Measurements from ENCODE around the gene OSBPL1A.

OSBPL1A gene

DNA sequence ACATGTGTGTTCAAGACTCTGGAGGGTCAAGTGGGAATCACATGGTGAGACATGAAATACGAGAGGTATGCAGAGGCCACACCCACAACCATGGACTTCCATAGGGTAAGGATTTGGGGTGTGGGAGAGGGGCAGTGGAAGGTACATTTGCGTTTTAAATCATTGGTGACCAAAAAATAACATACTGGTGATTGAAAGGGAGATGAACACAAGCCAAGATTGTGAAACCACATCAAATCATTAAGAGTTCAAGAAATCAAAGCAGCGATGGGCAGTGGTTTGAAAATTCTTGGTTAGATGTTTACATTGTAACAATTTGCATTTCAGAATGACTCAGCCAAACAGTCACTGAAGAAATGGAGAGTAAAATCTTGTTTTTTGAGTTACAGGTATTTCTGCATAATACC lies 260.7 kb downstream of the OSBPL1A start:
- Histone ChIP-seq H3K9me3 (ENCODE audit: insufficient read depth, low read length) (no peaks in the 10 kb centered on the region), H2AFZ (ENCODE audit: low read depth, low read length, severe bottlenecking) (no peak overlapping the region), H3K4me3 (ENCODE audit: insufficient read depth, low read length, poor library complexity, severe bottlenecking) (no peak overlapping the region), H3K9me2 (replicated peaks; ENCODE audit: insufficient read depth, low read length) (no peaks in the 10 kb centered on the region), H4K20me1 (ENCODE audit: low read depth, low read length) (no peaks in the 10 kb centered on the region), H3K79me2 (ENCODE audit: insufficient read depth, low read length) (no peaks in the 10 kb centered on the region), H3K27ac (ENCODE audit: low read depth, low read length) (no peak overlapping the region), H3K27me3 (ENCODE audit: low read length) (no peaks in the 10 kb centered on the region), H3K9ac (ENCODE audit: low read length) (no peak overlapping the region), H3F3A (ENCODE audit: insufficient read depth) (no peaks in the 10 kb centered on the region), H3K4me2 (ENCODE audit: low read depth, low read length, poor library complexity, severe bottlenecking) (no peak overlapping the region), H3K36me3 (ENCODE audit: low read length) (no peaks in the 10 kb centered on the region)
- TF ChIP-seq EZH2phosphoT487 (conservative IDR thresholded peaks at IDR 0.05; ENCODE audit: low read length): no peak
- TF ChIP-seq, protein P1, sequence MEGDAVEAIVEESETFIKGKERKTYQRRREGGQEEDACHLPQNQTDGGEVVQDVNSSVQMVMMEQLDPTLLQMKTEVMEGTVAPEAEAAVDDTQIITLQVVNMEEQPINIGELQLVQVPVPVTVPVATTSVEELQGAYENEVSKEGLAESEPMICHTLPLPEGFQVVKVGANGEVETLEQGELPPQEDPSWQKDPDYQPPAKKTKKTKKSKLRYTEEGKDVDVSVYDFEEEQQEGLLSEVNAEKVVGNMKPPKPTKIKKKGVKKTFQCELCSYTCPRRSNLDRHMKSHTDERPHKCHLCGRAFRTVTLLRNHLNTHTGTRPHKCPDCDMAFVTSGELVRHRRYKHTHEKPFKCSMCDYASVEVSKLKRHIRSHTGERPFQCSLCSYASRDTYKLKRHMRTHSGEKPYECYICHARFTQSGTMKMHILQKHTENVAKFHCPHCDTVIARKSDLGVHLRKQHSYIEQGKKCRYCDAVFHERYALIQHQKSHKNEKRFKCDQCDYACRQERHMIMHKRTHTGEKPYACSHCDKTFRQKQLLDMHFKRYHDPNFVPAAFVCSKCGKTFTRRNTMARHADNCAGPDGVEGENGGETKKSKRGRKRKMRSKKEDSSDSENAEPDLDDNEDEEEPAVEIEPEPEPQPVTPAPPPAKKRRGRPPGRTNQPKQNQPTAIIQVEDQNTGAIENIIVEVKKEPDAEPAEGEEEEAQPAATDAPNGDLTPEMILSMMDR (IDR thresholded peaks at IDR 0.05; ENCODE audit: insufficient read depth, low read length, poor library complexity, severe bottlenecking): no peak

DNA sequence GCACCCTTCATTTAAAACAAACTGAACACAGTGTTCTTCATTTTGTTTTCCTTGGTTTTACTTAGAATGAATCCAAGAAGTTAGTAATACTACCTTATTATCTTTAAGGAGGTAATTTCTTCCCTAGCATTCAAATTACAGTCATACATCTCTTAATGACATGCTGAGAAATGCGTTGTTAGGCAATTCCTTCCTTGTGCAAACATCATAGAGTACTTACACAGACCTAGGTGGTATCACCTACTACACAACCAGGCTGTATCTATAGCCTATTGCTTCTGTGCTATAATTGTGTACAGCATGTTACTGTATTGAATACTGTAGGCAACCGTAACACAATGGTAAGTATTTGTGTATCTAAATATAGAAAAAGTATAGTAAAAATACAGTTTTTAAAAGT lies 267.1 kb downstream of the OSBPL1A start:
- Histone ChIP-seq H3F3A (ENCODE audit: insufficient read depth) (no peaks in the 10 kb centered on the region), H3K36me3 (ENCODE audit: low read length) (no peaks in the 10 kb centered on the region), H2AFZ (ENCODE audit: low read depth, low read length, severe bottlenecking) (no peak overlapping the region), H3K9me3 (ENCODE audit: insufficient read depth, low read length) (no peaks in the 10 kb centered on the region), H3K4me3 (ENCODE audit: insufficient read depth, low read length, poor library complexity, severe bottlenecking) (no peak overlapping the region), H3K27ac (ENCODE audit: low read depth, low read length) (no peak overlapping the region), H3K79me2 (ENCODE audit: insufficient read depth, low read length) (no peaks in the 10 kb centered on the region), H3K27me3 (ENCODE audit: low read length) (no peaks in the 10 kb centered on the region), H3K4me2 (ENCODE audit: low read depth, low read length, poor library complexity, severe bottlenecking) (no peak overlapping the region), H4K20me1 (ENCODE audit: low read depth, low read length) (no peaks in the 10 kb centered on the region), H3K9me2 (replicated peaks; ENCODE audit: insufficient read depth, low read length) (no peaks in the 10 kb centered on the region), H3K9ac (ENCODE audit: low read length) (no peak overlapping the region)
- no peak for TF ChIP-seq EZH2phosphoT487 (conservative IDR thresholded peaks at IDR 0.05; ENCODE audit: low read length)
- TF ChIP-seq, protein P1 (IDR thresholded peaks at IDR 0.05; ENCODE audit: insufficient read depth, low read length, poor library complexity, severe bottlenecking): no peak

DNA sequence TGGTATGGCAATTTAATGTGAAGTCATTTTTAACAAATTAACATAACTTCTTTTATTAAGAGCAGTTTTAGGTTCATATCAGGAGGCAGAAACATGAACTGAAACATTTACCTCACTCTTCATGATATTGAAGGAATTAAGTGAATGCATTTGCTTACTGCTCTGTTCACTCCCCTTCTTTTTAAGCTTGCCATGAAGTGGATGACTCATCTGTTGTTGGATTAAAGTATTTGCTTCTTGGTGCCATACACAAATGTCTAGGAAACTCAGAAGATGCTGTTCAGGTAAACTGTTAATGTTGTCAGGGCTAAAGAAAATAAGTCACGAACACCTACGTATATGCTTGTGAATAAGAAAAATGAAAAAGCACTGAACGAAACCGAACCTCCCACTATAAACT lies 268.9 kb downstream of the OSBPL1A start:
- Histone ChIP-seq H3K4me3 (ENCODE audit: insufficient read depth, low read length, poor library complexity, severe bottlenecking) (no peak overlapping the region), H3K9me2 (replicated peaks; ENCODE audit: insufficient read depth, low read length) (no peaks in the 10 kb centered on the region), H2AFZ (ENCODE audit: low read depth, low read length, severe bottlenecking) (no peak overlapping the region), H3K79me2 (ENCODE audit: insufficient read depth, low read length) (no peaks in the 10 kb centered on the region), H4K20me1 (ENCODE audit: low read depth, low read length) (no peaks in the 10 kb centered on the region), H3K27me3 (ENCODE audit: low read length) (no peaks in the 10 kb centered on the region), H3F3A (ENCODE audit: insufficient read depth) (no peaks in the 10 kb centered on the region), H3K36me3 (ENCODE audit: low read length) (no peaks in the 10 kb centered on the region), H3K9ac (ENCODE audit: low read length) (no peak overlapping the region), H3K27ac (ENCODE audit: low read depth, low read length) (no peak overlapping the region), H3K4me2 (ENCODE audit: low read depth, low read length, poor library complexity, severe bottlenecking) (no peak overlapping the region), H3K9me3 (ENCODE audit: insufficient read depth, low read length) (no peaks in the 10 kb centered on the region)
- TF ChIP-seq, protein P1 (IDR thresholded peaks at IDR 0.05; ENCODE audit: insufficient read depth, low read length, poor library complexity, severe bottlenecking): no peak
- no peak for TF ChIP-seq EZH2phosphoT487 (conservative IDR thresholded peaks at IDR 0.05; ENCODE audit: low read length)

Data from SU-DHL-6 (cell line).